A549 (cell line): ENCODE results near the gene TEAD3. TPM values are rescaled to one million over a fixed set of nuclear protein-coding genes. Genes with fewer than 3 reads are reported as not detected.

Experiments
- ATAC-seq, 2 experiments: fragments of 200-7000 bp in 1 of 2; fragments of >200 bp in 1 of 2; cut with Nextera tagmentation in 1 of 2; cut with Tn5 transposase in 1 of 2; 3 replicates each; pipeline versions ENCODE4 v1.8.0 to v1.9.1; 2018 to 2020; ENCODE audit warnings: mild to moderate bottlenecking in 1 of 2, moderate library complexity in 1 of 2
- CTCF ChIA-PET: fragments of 300-600 bp; sonication (Branson Sonifier 250); formaldehyde crosslinking; extraction: SDS; loops from one replicate; lab custom pipeline; 2021; ENCODE audit warnings: antibody characterized with exemption, inconsistent platforms; lab: Yijun Ruan, JAX
- POLR2A ChIA-PET: fragments of 350-600 bp; formaldehyde crosslinking; extraction: SDS; loops from one replicate; lab custom pipeline; 2021; ENCODE audit warnings: antibody characterized with exemption, inconsistent platforms; lab: Yijun Ruan, JAX
- DNase-seq, 2 experiments: peaks; one replicate each; pipeline versions ENCODE4 v3.0.0 to v3.0.0-alpha.2; 2011 to 2016; ENCODE audit warnings: low read depth in 1 of 2, low spot score in 1 of 2
- FAIRE-seq: peaks from 2 replicates; lab custom pipeline; 2011; peaks lifted over from hg19 to GRCh38; lab: Jason Lieb, UNC
- H3K27ac ChIP-seq, 2 experiments: fragments of >200 bp; sonication (Bioruptor Twin); formaldehyde crosslinking; 3 replicates each; pipeline ENCODE4 v1.5.1; 2016 to 2017
- H3K4me1 ChIP-seq: fragments of >200 bp; sonication (Bioruptor Twin); formaldehyde crosslinking; 3 replicates; pipeline ENCODE4 v1.6.1; 2016
- H3K4me2 ChIP-seq: fragments of >200 bp; sonication (Bioruptor Twin); formaldehyde crosslinking; 3 replicates; pipeline ENCODE4 v1.6.1; 2016
- H3K4me3 ChIP-seq: fragments of >200 bp; sonication (Bioruptor Twin); formaldehyde crosslinking; 3 replicates; pipeline ENCODE4 v1.5.1; 2016
- H3K9me3 ChIP-seq: fragments of >200 bp; sonication (Bioruptor Twin); formaldehyde crosslinking; 3 replicates; pipeline ENCODE4 v1.6.1; 2016
- CBX2 ChIP-seq: fragments of 200-600 bp; sonication (generic); IDR thresholded peaks from 2 replicates; pipeline ENCODE4 v1.6.1; 2016; ENCODE audit warnings: low read depth, mild to moderate bottlenecking, borderline replicate concordance
- CHD2 ChIP-seq: fragments of 150-350 bp; IDR thresholded peaks from 2 replicates; pipeline ENCODE4 v1.6.1; 2014; ENCODE audit warnings: low read length; ENCODE audit not compliant: partially characterized antibody
- CHD4 ChIP-seq: fragments of 200-600 bp; sonication (generic); IDR thresholded peaks from 2 replicates; pipeline ENCODE4 v1.6.1; 2016; ENCODE audit warnings: antibody characterized with exemption, mild to moderate bottlenecking, borderline replicate concordance
- CTCF ChIP-seq: fragments of >200 bp; sonication (Bioruptor Twin); formaldehyde crosslinking; IDR thresholded peaks from 3 replicates; pipeline ENCODE4 v1.5.1; 2016
- E2F6 ChIP-seq: IDR thresholded peaks from 2 replicates; pipeline ENCODE4 v1.6.1; 2012; ENCODE audit warnings: low read depth, borderline replicate concordance
- ELK1 ChIP-seq: fragments of 150-350 bp; IDR thresholded peaks from 2 replicates; pipeline ENCODE4 v1.6.1; 2014; ENCODE audit warnings: low read depth, mild to moderate bottlenecking, low read length
- EP300 ChIP-seq, 2 experiments: fragments of >200 bp; sonication (Bioruptor Twin); formaldehyde crosslinking; IDR thresholded peaks; 2 replicates in 1 of 2; 3 replicates in 1 of 2; pipeline ENCODE4 v1.6.1; 2016 to 2017
- FOSB ChIP-seq: fragments of 250-450 bp; sonication (Bioruptor Pico); IDR thresholded peaks from 2 replicates; pipeline ENCODE4 v1.5.0; 2020; ENCODE audit warnings: mild to moderate bottlenecking, moderate library complexity
- FOSL2 ChIP-seq, 2 experiments: fragments of 450-650 bp in 1 of 2; fragments of >200 bp in 1 of 2; sonication (Bioruptor Twin) in 1 of 2; formaldehyde crosslinking; IDR thresholded peaks; 2 replicates each; pipeline versions ENCODE4 v1.5.0 to v1.6.1; 2016 to 2020; ENCODE audit warnings: mild to moderate bottlenecking in 1 of 2, moderate library complexity in 1 of 2
- FOXS1 ChIP-seq: fragments of 250-450 bp; sonication (Bioruptor Pico); IDR thresholded peaks from 2 replicates; pipeline ENCODE4 v1.5.0; 2020; ENCODE audit warnings: mild to moderate bottlenecking, moderate library complexity
- HOXA7 ChIP-seq: fragments of 250-450 bp; sonication (Bioruptor Pico); IDR thresholded peaks from 2 replicates; pipeline ENCODE4 v1.5.0; 2020; ENCODE audit warnings: mild to moderate bottlenecking, moderate library complexity
- HOXB13 ChIP-seq: fragments of 250-450 bp; sonication (Bioruptor Pico); IDR thresholded peaks from 2 replicates; pipeline ENCODE4 v1.5.0; 2020; ENCODE audit warnings: low read depth, mild to moderate bottlenecking, moderate library complexity
- JUN ChIP-seq, 2 experiments: fragments of >200 bp; sonication (Bioruptor Twin); formaldehyde crosslinking; IDR thresholded peaks; 2 replicates in 1 of 2; 3 replicates in 1 of 2; pipeline ENCODE4 v1.6.1; 2016 to 2017
- MAFK ChIP-seq: fragments of 450-650 bp; IDR thresholded peaks from 2 replicates; pipeline ENCODE4 v1.6.1; 2014; ENCODE audit not compliant: partially characterized antibody
- NR3C1 ChIP-seq: fragments of >200 bp; sonication (Bioruptor Twin); formaldehyde crosslinking; IDR thresholded peaks from 3 replicates; pipeline ENCODE4 v1.6.1; 2017
- PBX3 ChIP-seq: IDR thresholded peaks from 2 replicates; pipeline ENCODE4 v1.6.1; 2012
- POLR2A ChIP-seq: IDR thresholded peaks from 2 replicates; pipeline ENCODE4 v1.6.1; 2012; ENCODE audit warnings: mild to moderate bottlenecking, low read length
- RAD21 ChIP-seq, 2 experiments: fragments of >200 bp in 1 of 2; sonication (Bioruptor Twin) in 1 of 2; formaldehyde crosslinking in 1 of 2; IDR thresholded peaks in 1 of 2; conservative IDR thresholded peaks in 1 of 2; 2 replicates in 1 of 2; 3 replicates in 1 of 2; pipeline ENCODE4 v1.6.1; 2012 to 2018; ENCODE audit warnings: inconsistent platforms in 1 of 2
- RARB ChIP-seq: fragments of 250-450 bp; sonication (Bioruptor Pico); IDR thresholded peaks from 2 replicates; pipeline ENCODE4 v1.8.0; 2021; ENCODE audit warnings: mild to moderate bottlenecking, moderate library complexity
- RNF2 ChIP-seq: fragments of 200-600 bp; sonication (generic); IDR thresholded peaks from 2 replicates; pipeline ENCODE4 v1.6.1; 2016; ENCODE audit warnings: low read depth, mild to moderate bottlenecking, antibody characterized with exemption, moderate library complexity, borderline replicate concordance
- ZC3H11A ChIP-seq: fragments of 450-650 bp; IDR thresholded peaks from 2 replicates; pipeline ENCODE4 v1.6.1; 2014; ENCODE audit warnings: antibody characterized with exemption, mild to moderate bottlenecking
- ZSCAN20 ChIP-seq: fragments of 250-450 bp; sonication (Bioruptor Pico); IDR thresholded peaks from 2 replicates; pipeline ENCODE4 v1.8.0; 2022; ENCODE audit warnings: mild to moderate bottlenecking, moderate library complexity
- WGBS: methylation state at CpG from one replicate; pipeline ENCODE4 v1.1.6; 2017; ENCODE audit errors: missing lambda C conversion rate; 5-methylcytosine and 5-hydroxymethylcytosine counted together
- polyA plus RNA-seq, 4 experiments: library from polyadenylated mRNA; depleted of rRNA in 3 of 4; stranded (reverse); fragments of >200 nt; fragmentation: RNase III in 1 of 4; extraction: RNeasy Plus Mini Kit Qiagen cat#74134 plus additional on column Dnase treatment in 1 of 4; gene quantifications; 2 replicates in 3 of 4; 3 replicates in 1 of 4; pipeline ENCODE4 v1.2.3, GENCODE V29; 2011 to 2017

The TEAD3 gene
- polyA plus RNA-seq, 2 of the 4 experiments (the other 2 are of a cell fraction): 2.1 to 4.2 TPM

- FAIRE-seq (no peak), ATAC-seq (no peak)
- no peak overlapping the region for H3K27ac ChIP-seq
Measured at GRCh38 chr6:35473850-35474130, 23.1 kb downstream of the TEAD3 start.

GRCh38 chr6:35473075-35473849 lies 23.6 kb downstream of the TEAD3 start:
- Histone ChIP-seq H3K27ac (no peak overlapping the region; a peak in 1 of 6 replicates), H3K4me3 (no peak overlapping the region), H3K4me2 (no peak overlapping the region; the same call in 2 of the 3 replicates), H3K4me1 (peaks cover 29% of the 10 kb centered on the region), H3K9me3 (no peaks in the 10 kb centered on the region)
- 76% methylated on average over 5 of the region's 9 CpGs for WGBS
- ATAC-seq (no peak), DNase-seq (no peak), FAIRE-seq (no peak)
- TF ChIP-seq MAFK (no peak), RNF2 (no peak), E2F6 (no peak), NR3C1 (no peak), CHD2 (no peak), JUN (IDR thresholded peaks at IDR 0.05) (no peak), ZSCAN20 (CRISPR knock-in tag) (no peak), RAD21 (conservative IDR thresholded peaks at IDR 0.05 in 1 of 2, IDR thresholded peaks at IDR 0.05 in 1 of 2) (no peak), RARB (CRISPR knock-in tag) (no peak), EP300 (IDR thresholded peaks at IDR 0.05) (no peak), HOXA7 (CRISPR knock-in tag) (no peak), CBX2 (no peak), CTCF (no peak), POLR2A (no peak), FOSL2 (IDR thresholded peaks at IDR 0.05) (no peak), FOSL2 (CRISPR knock-in tag; IDR thresholded peaks at IDR 0.05) (no peak), FOXS1 (CRISPR knock-in tag) (no peak), ZC3H11A (no peak), HOXB13 (no peak), CHD4 (no peak), ELK1 (no peak)
- ChIA-PET CTCF (interaction anchor here (1.6 kb wide), 1 partner anchor 10 kb away, joined by 3 read pairs; no protein-coding TSS in a partner anchor), POLR2A (interaction anchor here (0.7 kb wide), 1 partner anchor 16 kb away, joined by 5 read pairs; no protein-coding TSS in a partner anchor)

More at GRCh38 chr6:35473850-35474130, 23.1 kb downstream of the TEAD3 start:
- no peak for TF ChIP-seq HOXA7 (CRISPR knock-in tag)
- TF ChIP-seq FOSB (CRISPR knock-in tag): 0 out of 2 replicates have a peak, but pooled peaks have one; percentile 19
- no peak for TF ChIP-seq RAD21 (conservative IDR thresholded peaks at IDR 0.05 in 1 of 2, IDR thresholded peaks at IDR 0.05 in 1 of 2)
- TF ChIP-seq PBX3: peak; percentile 42; the same call in 1 of the 2 replicates
- DNase-seq: no peak
- ChIA-PET POLR2A (no interaction called here), CTCF (no interaction called here)
- Histone ChIP-seq H3K9me3 (no peaks in the 10 kb centered on the region), H3K4me2 (no peak overlapping the region), H3K4me3 (no peak overlapping the region), H3K4me1 (peaks cover 29% of the 10 kb centered on the region)
